Omental fat pad (tissue), 4 donors: Measurements from ENCODE around the gene SLC16A5. TPM values are rescaled to one million over a fixed set of nuclear protein-coding genes. Genes with fewer than 3 reads are reported as not detected.

ENCODE experiments used
- ATAC-seq: fragments of 150-250 bp; one replicate; pipeline ENCODE4 v1.9.1; 2016; ENCODE audit warnings: mild to moderate bottlenecking, moderate library complexity; ENCODE audit not compliant: low FRiP score
- DNase-seq: peaks from one replicate; pipeline ENCODE4 v3.0.0-alpha.2; 2019; ENCODE audit warnings: low spot score
- CTCF ChIP-seq, 3 donors: fragments of 450-650 bp; IDR thresholded peaks; one replicate each; pipeline ENCODE4 v1.5.1; 2016 to 2017; ENCODE audit warnings: antibody characterized with exemption in 3 of 3, mild to moderate bottlenecking in 3 of 3, moderate library complexity in 2 of 3
- total RNA-seq, 4 donors: library from RNA; depleted of rRNA; stranded (reverse); fragments of >200 nt; gene quantifications; one replicate each; pipeline ENCODE4 v1.1.0, GENCODE V29; 2016

Gene SLC16A5
- total RNA-seq, 4 donors from 2014 or later, result 12.0 to 22.7 (median 16.4) TPM

- TF ChIP-seq CTCF (IDR thresholded peaks at IDR 0.05), result no peak
- ATAC-seq (no peak), DNase-seq (no peak)
These were observed 57.2 kb downstream of the SLC16A5 start for GRCh38 chr17:75144816-75145512.

DNA sequence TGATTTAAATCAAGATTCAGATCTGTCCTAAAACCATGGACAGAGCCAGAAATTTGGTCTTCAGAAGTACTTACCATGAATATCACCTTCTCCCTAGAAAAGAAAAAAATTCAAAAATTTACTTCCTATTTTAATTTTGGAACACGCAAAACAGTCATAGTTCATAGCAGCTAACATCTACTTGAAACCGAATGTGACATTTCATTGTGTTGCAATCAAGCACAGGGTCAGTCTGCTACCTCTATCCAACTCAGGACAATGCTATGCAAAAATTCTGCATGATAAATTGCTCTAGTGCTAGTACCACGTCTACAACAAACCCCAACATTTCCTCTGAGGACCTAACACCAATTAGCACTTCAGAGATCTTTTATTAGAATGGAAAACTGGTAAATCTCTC is 58.8 kb downstream of the SLC16A5 start:
- ATAC-seq, result no peak
- no peak for TF ChIP-seq CTCF (IDR thresholded peaks at IDR 0.05)
- DNase-seq, result no peak

DNA sequence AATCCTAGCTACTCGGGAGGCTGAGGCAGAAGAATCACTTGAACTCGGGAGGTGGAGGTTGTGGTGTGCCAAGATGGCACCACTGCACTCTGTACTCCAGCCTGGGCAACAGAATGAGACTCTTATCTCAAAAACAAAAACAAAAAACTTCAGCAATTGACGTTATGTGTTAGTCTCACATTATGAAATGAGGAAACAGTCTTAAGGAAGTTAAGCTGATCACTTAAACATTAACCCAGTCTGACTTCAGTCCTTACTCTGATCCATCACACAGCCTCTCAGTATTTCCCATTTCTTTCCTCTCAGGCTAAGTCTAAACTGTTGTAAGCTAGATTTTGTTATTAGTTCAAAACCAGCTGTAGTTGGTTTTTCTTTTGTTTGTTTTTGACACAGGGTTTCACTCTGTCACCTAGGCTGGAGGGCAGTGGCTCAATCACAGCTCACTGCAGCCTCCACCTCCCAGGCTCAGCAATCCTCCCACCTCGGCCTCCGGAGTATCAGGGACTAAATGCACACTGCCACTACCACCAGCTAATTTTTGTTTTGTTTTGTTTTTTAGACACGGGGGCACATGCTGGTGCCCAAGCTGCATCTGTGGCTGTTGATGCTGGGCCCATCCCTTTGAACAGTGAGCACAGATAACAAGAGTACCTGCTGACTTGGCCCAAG is 60.3 kb downstream of the SLC16A5 start:
- no peak for TF ChIP-seq CTCF (IDR thresholded peaks at IDR 0.05)
- no peak for DNase-seq
- no peak for ATAC-seq

- DNase-seq (no peak), ATAC-seq (no peak)
These were observed 64.2 kb downstream of the SLC16A5 start for GRCh38 chr17:75151930-75152329.

DNA sequence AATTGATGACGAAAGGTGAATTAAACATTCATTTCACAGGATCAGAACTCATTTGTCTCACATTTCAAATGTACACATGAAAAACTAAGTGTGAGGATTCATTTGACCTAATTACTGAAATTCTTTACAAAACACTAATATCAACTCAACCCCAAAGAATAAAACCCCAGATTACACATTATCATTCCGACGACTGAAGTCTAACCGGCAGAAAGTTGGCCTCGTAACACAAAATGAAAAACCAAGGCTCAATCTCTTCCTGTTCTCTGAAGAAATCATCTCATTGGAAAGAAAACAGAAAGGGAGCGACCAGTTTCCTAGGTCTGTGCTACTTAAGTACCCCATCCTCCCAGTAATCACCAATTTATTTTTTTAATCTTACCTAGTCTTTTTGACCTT is 64.8 kb downstream of the SLC16A5 start:
- no peak for ATAC-seq
- no peak for TF ChIP-seq CTCF (IDR thresholded peaks at IDR 0.05)
- no peak for DNase-seq

More at GRCh38 chr17:75151930-75152329, 64.2 kb downstream of the SLC16A5 start:
- no peak for TF ChIP-seq CTCF (IDR thresholded peaks at IDR 0.05)

GRCh38 chr17:75152922-75153779 is 65.4 kb downstream of the SLC16A5 start:
- ATAC-seq (no peak), DNase-seq (no peak)

More at GRCh38 chr17:75152922-75153779, 65.4 kb downstream of the SLC16A5 start:
- TF ChIP-seq CTCF (IDR thresholded peaks at IDR 0.05), result no peak
